ENCODE results near the gene ARHGAP22.

ARHGAP22 gene

DNA sequence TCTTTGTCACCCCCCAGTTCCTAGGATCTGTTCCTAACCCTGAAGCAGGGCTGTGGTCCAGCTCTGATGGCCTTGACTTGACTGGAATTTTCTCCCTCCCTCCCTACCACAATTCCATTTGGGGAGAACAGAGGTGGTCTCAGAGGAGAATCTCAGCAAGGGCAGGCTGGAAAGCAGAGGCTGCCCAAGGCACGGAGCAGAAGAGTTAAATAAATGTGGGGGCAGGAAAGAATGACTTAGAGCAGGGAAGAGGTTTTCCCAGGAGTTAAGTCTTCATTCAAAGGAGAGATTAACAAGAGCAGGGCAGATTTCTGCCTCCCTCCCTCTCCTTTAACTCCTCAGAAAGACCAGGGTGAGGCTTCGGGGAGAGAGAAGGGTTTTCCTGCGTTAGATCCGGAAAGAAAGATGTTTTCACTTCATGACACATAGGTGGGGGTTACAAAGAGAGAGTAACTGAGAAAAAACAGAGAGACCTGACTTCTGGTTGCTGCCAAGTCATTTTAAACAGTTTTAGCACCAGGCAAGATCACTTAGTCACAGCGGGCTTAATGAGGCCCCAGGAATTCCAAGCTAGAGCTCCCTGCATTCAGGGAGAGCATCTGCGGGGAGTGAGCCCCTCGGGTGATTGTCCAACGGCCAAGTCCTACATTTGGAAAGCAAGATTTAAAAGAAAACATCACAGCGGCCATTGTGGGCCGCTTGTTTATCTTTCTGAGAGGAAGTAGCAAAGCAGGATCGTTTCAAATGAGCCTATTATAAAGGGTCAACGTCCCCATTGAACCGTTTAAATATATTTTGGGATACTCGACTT lies 78.7 kb downstream of the ARHGAP22 start:
- DNase-seq, result no peak

DNA sequence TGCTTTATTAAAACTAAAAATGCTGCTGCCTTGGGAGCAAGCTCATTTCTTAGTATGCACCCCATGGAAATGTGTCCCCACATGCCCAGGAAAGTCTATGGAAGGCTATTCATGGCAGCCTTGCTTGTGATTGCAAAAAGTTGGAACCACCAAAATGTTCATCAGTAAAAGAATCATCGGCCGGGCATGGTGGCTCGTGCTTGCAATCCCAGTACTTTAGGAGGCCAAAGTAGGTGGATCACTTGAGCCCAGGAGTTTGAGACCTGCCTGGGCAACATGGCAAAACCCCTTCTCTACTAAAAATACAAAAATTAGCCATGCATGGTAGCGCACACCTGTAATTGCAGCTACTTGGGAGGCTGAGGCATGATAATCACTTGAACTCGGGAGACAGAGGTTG lies 79.8 kb downstream of the ARHGAP22 start:
- no peak for DNase-seq

DNA sequence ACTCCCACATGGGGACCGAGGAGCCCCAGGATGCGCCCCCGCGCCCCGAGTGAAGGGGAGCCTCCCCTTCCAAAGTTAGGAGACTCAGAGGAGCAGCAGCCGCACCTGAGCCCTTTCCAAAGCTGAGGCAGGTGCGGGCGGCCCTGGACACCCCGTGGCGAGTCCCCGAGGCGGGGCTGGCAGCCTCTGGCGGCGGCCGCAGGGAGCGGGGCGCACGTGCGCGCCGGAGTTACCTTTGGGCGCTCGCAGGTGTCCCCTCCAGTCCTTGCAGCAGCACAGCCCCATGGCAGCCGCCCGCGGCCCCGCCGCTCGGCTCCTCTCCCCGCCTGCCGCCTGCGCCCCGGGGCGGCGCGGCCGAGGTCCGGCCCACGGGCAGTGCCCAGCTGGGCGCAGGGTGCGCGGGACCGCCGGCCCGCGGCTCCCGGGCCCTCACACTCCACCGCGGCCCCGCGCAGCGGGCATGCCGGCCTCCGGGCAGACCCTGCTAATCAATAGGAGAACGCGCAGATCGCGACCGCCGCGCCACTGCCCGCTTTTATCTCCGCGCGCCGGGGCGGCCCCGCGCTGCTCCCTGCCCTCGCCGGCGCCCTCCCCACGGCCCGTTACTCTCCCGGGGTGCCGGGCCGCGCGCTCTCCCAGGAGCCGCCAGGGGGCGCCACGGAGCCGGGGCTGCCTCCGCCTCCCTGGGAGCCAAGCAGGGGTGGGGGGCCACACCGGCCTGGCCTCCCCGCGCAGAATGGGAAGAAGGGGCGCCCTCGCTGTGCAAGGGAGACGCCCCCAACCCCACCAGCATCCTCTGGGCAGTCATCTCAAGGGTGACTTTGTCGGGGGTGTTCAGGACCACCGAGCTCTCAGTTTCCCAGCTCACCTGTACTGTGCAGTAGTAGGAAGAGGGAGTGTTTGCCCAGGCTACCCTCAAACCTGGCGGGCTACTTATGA lies 80.8 kb downstream of the ARHGAP22 start:
- peak; percentile 9 to 25 for DNase-seq

GRCh38 chr10:48523212-48523819 lies 81.6 kb downstream of the ARHGAP22 start:
- DNase-seq, result no peak

GRCh38 chr10:48522011-48522765 lies 82.7 kb downstream of the ARHGAP22 start:
- DNase-seq, result no peak

GRCh38 chr10:48520594-48520993 lies 84.3 kb downstream of the ARHGAP22 start:
- no peak for DNase-seq

DNA sequence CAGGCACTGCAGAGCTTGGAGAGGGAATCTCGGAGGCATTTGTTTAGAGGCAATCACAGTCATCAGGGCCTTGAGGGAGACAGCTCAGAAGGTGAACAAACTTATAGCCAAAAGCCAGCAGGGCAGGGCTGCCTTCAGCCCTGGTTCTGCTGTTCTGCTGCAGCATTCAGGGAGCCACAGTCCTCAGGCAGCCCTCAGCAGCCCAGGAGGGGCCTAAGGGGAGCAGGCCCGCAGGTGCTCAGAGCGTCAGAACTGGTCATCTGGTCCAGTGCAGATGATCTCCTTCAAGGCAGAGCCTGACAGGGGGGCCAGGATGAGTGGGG lies 84.7 kb downstream of the ARHGAP22 start:
- no peak for DNase-seq

GRCh38 chr10:48519481-48520183 lies 85.2 kb downstream of the ARHGAP22 start:
- DNase-seq, result no peak

- DNase-seq, result no peak
Observed at GRCh38 chr10:48518986-48519385, 85.9 kb downstream of the ARHGAP22 start.

DNA sequence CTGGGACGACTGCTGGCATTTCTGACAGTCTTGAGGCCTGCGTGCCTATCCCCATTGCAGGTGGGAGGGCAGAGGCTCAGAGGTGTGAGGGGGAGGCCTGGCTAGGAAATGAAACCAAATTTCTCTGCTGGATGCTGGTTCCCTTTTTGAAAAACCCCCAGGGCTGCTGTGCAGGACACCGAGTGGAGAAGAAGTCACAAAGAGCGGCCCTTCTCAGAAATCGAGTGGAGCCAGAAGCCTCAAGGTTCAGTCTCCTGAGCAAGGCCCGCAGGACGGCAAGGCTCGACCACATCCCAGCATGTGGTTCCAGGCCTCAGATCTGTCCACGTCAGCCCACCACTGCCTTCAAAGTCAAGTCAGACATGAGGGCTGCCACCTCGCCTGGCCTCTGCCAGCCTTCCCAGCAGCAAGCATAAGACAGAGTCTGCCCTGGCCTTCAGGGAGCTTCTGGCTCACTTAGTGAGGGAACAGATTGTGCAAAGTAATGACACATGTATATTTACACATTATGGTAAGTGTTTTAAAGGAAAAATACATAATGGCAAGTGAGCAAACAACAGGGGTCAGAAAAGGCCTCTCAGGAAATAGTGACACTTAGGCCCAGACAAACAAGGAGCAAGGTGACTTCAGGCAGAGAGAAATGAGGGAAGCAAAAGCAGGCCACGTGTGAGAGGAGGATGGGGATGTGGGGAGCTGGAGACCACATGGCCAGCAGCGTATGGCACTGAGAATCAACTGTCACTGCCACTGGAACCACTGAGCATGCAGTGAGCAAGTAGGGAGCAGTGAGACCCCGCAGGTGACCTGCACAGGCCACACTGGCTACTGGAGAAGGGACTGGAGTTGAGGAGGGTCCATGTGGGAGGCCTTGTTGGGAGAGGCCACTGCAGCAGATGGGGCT lies 86.7 kb downstream of the ARHGAP22 start:
- peak; percentile 17 to 31 for DNase-seq

DNA sequence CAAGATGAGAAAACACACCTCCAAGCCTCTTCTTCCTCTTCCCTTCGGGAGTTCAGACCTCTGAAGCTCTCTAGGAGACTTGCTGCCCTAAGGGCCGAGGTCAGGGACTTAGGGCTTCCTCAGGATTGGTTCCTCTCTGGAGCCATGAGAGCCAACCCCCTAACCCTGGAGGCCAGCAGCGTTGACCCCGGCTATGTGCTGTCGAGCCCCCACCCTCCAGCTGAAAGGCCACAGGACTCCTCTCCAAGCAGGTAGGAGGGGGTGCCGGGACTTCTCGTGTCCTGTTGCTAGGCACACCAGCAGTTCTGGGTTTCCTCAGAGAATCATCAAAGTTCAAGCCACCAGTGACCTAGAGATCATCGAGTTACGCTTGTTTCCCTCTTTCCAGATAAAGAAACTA lies 87.4 kb downstream of the ARHGAP22 start:
- DNase-seq, result no peak

DNA sequence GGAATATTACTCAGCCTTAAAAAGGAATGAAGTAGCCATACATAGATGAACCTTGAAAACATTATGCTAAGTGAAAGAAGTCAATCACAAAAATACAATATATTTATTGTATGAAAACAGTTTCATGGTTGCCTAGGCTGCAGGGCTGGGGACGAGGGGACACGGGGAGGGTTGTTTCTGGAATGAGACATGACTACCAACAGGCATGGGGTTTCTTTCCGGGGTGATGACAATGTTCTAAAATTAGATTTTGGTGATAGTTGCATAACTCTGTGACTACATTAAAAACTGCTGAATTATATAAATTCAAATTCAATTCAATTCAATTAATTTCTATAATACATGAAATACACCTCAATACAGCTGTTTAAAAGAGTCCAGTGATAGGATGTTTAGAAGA lies 88.0 kb downstream of the ARHGAP22 start:
- no peak for DNase-seq

- no peak for DNase-seq
Observed at GRCh38 chr10:48514916-48515315, 90.0 kb downstream of the ARHGAP22 start.

DNA sequence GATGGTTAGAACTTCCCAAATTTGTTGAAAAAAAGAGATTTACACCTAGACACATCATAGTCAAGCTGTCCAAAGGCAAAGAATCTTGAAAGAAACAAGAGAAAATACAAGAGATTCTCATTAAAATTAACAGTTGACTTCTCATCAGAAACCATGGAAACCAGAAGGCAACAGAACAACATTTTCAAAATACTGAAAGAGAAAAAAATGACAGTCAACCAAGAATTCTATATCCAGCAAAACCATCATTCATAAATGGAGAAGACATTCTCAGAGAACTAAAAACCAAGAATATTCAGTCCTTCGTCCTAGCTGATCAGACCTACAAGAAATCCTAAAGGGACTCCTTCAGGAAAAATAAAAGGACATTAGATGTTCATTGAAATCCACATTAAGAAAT lies 90.6 kb downstream of the ARHGAP22 start:
- DNase-seq, result no peak

GRCh38 chr10:48512861-48513260 lies 92.0 kb downstream of the ARHGAP22 start:
- no peak for DNase-seq

DNA sequence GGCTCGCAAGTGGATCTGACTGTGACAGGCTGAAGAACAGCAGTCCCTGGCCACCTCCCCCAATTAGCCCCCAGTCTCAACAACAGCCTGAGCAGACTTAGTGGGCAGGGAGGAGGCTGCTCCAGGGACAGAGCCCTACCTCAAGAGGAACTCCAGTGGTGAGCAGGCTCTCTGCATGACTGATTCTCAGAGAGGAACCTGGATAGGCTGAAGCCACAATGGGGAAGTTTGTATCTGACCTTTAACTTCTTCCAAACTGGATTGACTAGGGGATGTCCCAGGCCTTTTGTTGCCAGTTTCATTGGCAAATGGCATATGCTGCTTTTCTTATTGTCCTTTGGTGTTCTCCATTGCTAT lies 93.0 kb downstream of the ARHGAP22 start:
- DNase-seq, result peak; percentile 87

DNA sequence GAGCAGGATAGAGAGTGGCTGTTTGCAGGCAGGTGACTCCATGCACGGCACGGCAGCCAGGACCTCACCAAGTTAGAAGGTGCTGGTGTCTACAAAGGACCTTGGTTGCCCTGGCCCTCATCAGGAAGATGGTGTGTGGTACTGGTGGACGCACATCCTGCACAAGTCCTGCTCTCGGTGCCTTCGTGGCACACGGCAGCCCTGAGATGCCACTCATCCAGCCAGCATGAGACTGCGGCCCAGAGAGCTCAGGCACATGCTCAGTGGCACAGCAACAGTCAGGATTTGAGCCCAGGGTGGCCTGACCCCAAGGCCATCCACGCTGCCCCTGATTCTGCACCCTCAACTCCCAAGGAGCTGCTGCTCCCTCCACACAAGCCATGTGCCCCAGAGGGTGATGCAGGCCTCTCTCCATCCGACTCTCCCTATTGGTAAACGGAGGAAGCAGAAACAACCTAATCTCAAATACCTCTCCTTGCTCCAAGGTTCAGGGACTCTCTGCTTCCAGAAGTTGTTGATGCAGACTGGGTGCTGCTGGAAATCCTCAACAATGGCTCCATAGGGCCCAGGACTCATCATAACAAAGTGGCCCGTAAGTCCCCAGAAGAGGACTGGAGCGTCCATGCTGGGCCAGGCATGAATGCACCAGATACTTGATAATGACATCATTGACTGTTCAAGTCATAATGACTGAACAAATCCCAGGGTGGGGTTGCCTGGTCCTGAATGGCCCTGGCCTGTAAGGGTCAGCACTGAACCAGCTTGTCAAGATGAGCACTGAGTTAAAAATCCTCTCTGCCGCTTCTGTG lies 93.6 kb downstream of the ARHGAP22 start:
- no peak for DNase-seq

DNA sequence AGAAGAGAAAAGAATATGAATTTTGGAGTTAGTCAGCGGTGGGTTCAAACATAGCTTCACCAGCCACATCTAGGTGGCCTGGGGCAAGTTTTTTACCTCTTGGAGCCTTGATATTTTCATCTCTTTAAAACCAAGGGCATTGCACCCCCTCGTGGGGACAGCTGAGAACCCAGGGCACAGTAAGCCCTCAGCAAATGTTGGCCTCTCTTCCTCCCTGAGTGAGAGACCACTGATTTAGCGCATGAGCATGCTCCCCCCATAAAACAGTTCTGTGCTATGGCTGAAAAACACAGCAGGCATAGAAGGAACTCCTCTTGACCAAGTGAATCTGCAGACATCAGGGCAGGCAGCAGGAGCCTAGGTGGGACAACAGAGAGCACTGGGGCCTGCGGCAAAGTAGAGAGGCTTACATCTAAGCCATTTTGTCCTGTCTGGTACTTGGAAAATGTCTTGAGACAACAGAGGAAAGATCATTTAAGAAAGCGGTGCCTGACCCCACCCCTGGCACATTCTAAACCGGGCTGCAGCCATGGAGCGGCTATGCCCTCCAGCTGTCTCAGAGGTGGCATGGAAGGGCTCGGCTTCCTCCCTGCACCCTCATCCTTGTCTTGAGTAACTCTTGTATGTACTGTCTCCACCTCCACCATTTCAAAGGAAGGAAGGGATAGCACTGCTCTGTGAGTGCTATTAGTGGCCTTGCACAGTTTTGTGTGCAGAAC lies 94.7 kb downstream of the ARHGAP22 start:
- DNase-seq, result no peak

All from AML-193 (cell line).